ENCODE results near the gene MAPKAP1.

DNA sequence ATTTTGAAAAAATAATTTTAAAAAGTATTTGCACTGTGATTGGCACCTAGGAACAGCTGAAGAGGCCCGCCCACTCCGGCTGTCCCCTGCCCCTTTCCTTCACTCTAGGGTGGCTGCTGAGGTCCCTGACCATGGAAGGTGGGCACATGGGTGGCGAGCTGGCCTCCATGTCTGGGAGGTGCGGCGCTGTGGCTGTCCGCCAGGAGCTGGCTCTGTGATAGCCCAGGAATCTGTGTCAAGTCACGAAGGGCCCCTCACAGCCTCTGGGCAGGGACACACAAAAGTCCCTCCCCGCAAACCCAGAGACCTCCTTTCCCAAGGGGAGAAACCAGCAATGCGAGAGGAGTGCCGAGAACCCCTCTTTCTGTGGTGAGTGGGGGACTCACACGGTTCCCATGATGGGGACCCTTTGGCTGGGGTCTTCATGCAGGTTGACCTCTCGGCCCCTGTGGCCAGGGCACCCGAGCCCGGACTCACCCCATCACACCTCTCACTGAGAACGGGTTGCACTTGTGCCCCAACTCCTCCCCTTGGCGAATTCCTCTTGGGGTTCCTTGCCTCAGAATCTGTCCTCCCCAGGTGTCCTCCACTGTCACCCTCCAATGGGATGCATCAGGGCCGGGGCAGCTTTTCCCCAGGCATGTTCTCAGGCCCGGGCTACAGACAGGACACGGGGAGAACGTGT lies 277.4 kb downstream of the MAPKAP1 start:
- TF ChIP-seq TAF1 (IDR thresholded peaks at IDR 0.05; ENCODE audit: borderline replicate concordance, insufficient read depth, low read length) (no peak), POLR2AphosphoS5 (IDR thresholded peaks at IDR 0.05; ENCODE audit: low read depth, low read length) (no peak)
